T-helper 1 cell treated with Interleukin-12 subunit alpha and Interleukin-12 subunit beta and Interleukin-4 antibody, amounts not matched to agents 30 μg/mL and 1 μg/mL, for 36 hours (primary cell): ENCODE results near the gene CAMK1D.
A peak's percentile ranks its signal among the peaks of the same experiment; 100 is the strongest.

Experiments used
- H3K27ac Mint-ChIP-seq: one replicate; pipeline ENCODE4 v1.8.0; 2021; ENCODE audit warnings: mild to moderate bottlenecking, mixed read lengths
- H3K27me3 Mint-ChIP-seq: one replicate; pipeline ENCODE4 v1.8.0; 2021; ENCODE audit warnings: low read depth, mixed read lengths
- H3K36me3 Mint-ChIP-seq: one replicate; pipeline ENCODE4 v1.8.0; 2021; ENCODE audit warnings: low read depth, mixed read lengths
- H3K4me1 Mint-ChIP-seq: one replicate; pipeline ENCODE4 v1.8.0; 2021; ENCODE audit warnings: low read depth, mixed read lengths
- H3K4me3 Mint-ChIP-seq: one replicate; pipeline ENCODE4 v1.8.0; 2021; ENCODE audit warnings: mild to moderate bottlenecking, moderate library complexity, mixed read lengths
- H3K9me3 Mint-ChIP-seq: one replicate; pipeline ENCODE4 v1.8.0; 2021; ENCODE audit warnings: mixed read lengths

Gene CAMK1D

DNA sequence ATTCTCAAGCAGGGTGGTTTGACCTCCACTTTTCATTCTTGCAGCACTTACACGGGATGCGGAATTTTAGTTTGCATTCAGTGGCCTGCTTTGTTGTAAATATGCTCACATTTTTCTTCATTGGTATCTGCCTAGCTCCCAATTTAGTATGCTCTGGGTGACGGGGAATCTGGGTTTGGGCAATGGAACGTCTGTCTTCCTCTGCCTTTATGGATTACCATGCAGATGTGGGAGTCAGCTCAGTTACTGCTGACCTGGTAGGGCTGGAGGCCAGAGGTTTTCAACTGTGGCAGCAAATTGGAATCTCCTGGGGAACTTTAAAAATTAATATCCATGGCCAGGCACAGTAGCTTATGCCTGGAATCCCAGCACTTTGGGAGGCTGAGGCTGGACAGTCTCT lies 161.6 kb downstream of the CAMK1D start:
- Mint-ChIP-seq H3K9me3 (no peaks in the 10 kb centered on the region), H3K4me3 (no peak overlapping the region), H3K27me3 (peaks cover 3% of the 10 kb centered on the region), H3K36me3 (no peaks in the 10 kb centered on the region), H3K27ac (no peak overlapping the region), H3K4me1 (peaks cover 36% of the 10 kb centered on the region)

DNA sequence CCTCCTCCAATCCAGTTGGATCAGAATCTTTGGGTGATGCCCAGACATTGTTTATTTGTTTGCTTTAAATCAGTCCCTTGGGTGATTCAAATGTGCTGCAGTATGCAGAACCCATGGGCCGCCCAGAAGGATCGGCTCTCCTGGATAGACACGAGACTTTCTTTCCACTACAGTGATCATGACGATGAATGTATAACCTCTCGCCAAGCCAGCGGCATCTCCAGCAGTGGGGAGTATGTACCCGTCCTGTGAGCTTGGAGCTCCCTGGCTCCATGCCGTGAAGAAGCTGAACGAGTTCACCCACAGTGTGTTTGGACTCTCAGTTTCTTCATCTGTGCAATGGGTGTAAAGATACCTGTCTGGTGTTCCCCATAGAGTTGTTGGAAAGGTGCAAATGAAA lies 162.3 kb downstream of the CAMK1D start:
- Mint-ChIP-seq H3K27me3 (no peaks in the 10 kb centered on the region), H3K9me3 (no peaks in the 10 kb centered on the region), H3K4me3 (no peak overlapping the region), H3K36me3 (no peaks in the 10 kb centered on the region), H3K27ac (no peak overlapping the region), H3K4me1 (peaks cover 36% of the 10 kb centered on the region)

DNA sequence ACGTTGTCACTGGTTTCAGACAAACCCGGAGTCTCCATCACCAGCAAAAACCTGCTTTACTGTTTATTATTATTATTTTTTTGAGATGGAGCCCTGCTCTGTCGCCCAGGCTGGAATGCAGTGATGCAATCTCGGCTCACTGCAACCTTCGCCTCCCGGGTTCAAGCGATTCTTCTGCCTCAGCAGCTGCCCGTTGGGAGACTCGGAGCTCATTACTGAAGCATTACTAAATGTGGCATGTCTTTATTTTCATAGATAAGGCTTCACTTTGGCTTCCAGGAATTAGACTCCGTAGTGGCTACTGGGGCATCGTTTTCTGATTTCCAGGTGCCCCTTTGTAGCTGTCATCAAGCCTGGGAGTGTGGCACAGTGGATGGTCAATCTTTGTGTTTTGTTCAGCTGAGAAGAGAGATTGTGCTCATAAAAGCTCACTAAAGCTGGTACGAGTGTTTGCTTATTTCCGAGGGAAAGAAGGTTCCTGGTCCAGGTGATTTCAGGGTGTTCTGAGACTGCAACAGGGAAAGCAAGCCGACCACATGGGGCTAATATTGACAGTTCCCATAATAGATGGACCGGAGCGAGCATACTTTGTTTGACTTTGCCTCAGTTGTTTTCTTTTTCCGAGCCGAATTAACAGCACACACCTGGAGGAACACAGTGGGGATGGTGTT lies 163.1 kb downstream of the CAMK1D start:
- Mint-ChIP-seq H3K4me3 (no peak overlapping the region), H3K27me3 (no peaks in the 10 kb centered on the region), H3K27ac (no peak overlapping the region), H3K4me1 (peaks cover 30% of the 10 kb centered on the region), H3K9me3 (no peaks in the 10 kb centered on the region), H3K36me3 (no peaks in the 10 kb centered on the region)

DNA sequence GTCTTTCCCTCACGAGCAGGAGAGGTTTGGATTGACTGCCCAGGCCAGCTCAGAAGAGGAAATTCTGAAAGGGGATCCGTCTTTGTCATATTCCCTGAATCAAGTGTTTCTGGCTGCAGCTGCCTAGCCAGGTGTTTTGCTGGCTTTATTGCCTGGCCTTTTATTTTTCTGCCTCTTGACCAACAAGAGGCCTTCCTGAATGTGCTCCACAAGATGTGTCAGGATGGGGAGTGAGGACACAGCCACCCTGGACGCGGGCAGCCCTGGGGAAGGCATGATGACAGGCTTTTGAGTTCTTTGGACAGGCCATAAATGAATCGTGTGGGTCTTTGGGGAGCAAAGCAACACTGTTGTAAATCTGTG lies 163.6 kb downstream of the CAMK1D start:
- H3K4me1 Mint-ChIP-seq = peaks cover 25% of the 10 kb centered on the region
- no peaks in the 10 kb centered on the region for H3K36me3 Mint-ChIP-seq
- H3K27ac Mint-ChIP-seq = no peak overlapping the region
- no peaks in the 10 kb centered on the region for H3K9me3 Mint-ChIP-seq
- no peak overlapping the region for H3K4me3 Mint-ChIP-seq
- no peaks in the 10 kb centered on the region for H3K27me3 Mint-ChIP-seq

DNA sequence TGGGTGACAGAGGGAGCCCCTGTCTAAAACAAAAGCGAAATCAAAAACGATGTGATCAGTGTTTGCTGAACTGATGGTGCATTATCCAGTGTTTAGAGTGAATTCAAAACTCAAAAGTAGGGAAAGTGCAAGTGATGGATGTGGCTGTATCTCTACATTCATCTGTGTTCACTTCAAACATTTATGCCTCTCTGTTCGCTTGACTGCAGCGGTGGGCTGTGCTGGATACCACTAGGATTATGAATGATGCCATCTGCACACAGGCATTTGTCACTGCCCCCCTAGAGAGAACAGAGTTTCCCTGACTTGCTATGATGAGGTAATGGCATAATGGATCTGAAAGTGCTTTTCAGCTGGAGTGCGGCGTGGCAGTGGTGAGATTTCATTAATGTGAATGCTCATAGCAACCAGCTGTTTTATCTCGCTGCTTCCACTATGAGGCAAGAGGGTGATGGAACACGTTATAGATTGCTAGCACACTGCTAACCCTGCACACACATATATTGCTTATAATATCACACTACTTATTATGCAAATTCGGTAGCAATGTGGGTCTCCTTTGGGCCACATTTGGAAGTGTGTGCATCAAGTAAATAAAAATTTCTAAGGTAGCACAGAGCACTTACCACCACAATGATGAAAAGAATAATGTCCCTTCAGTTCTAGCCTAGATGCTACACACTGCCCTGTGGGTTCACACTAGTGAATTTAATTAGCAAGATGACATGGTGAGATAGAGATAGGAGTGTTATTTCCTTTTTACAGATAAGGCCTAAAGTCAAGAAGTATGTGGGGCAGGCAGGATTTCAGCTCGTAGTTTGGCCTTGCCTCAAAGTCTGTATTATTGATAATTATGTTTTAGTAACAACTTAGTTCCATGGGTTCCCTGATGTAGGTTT lies 164.7 kb downstream of the CAMK1D start:
- Mint-ChIP-seq H3K4me3 (no peak overlapping the region), H3K36me3 (no peaks in the 10 kb centered on the region), H3K27ac (no peak overlapping the region), H3K27me3 (no peaks in the 10 kb centered on the region), H3K9me3 (no peaks in the 10 kb centered on the region), H3K4me1 (peaks cover 18% of the 10 kb centered on the region)

DNA sequence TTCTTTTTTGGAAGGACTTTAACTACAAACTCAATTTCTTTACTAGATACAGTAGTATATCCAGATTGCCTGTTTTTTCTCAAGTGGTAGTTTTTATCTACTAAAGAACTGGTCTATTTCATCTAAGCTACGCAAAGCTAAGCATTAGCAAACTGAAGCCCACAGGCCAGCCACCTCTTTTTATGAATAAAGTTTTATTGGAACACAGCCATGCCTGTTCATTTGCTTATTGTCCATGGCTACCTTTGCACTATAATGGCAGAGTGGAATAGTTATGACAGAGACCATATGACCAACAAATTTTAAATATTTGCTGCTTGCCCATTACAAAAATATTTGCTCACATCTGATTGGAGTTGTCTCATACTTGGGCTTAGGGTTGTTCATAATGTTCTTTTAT lies 168.7 kb downstream of the CAMK1D start:
- Mint-ChIP-seq H3K27ac (no peak overlapping the region), H3K36me3 (no peaks in the 10 kb centered on the region), H3K9me3 (peaks cover 5% of the 10 kb centered on the region), H3K4me1 (peaks cover 6% of the 10 kb centered on the region), H3K4me3 (no peak overlapping the region), H3K27me3 (no peaks in the 10 kb centered on the region)

DNA sequence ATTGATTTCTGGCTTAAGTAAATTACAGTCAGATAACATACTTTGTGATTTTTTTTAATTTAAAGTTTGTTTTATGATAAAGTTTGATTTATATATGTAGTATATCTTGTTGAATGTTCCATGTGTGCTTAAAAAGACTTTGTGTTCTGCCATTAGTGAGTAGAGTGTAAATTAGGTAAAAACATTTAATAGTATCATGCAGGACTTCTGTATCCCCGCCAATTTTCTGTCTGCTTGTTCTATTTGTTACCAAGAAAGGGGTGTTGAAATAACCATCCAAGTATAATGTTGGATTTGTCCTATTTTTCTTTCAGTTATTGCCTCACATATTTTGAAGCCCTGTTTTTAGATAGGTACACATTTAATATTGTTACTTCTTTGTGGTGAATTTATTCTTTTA lies 172.1 kb downstream of the CAMK1D start:
- H3K4me1 Mint-ChIP-seq = peaks cover 2% of the 10 kb centered on the region
- H3K36me3 Mint-ChIP-seq = peaks cover 8% of the 10 kb centered on the region
- H3K27ac Mint-ChIP-seq = no peak overlapping the region
- H3K4me3 Mint-ChIP-seq = no peak overlapping the region
- peaks cover 4% of the 10 kb centered on the region for H3K27me3 Mint-ChIP-seq
- peaks cover 12% of the 10 kb centered on the region for H3K9me3 Mint-ChIP-seq

DNA sequence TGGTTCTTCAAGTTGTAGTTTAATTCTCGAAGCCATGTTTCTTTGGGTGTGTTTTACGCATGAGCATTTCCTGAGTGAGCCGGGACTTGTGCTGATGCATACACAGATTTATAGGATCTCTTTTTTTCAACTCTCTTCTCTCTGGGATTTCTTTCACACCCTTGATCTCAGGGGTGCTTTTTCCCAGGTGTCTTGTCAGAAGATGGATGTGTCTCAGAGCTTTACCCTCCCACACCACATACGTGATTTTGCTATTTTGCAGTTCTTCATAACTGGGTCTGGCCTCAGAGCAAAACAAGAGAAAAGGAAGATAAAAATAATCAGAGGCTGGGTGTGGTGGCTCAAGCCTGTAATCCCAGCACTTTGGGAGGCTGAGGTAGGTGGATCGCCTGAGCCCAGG lies 177.0 kb downstream of the CAMK1D start:
- H3K36me3 Mint-ChIP-seq = peaks cover 8% of the 10 kb centered on the region
- peaks cover 4% of the 10 kb centered on the region for H3K27me3 Mint-ChIP-seq
- H3K4me1 Mint-ChIP-seq = peaks cover 2% of the 10 kb centered on the region
- H3K9me3 Mint-ChIP-seq = peaks cover 12% of the 10 kb centered on the region
- H3K27ac Mint-ChIP-seq = no peak overlapping the region
- H3K4me3 Mint-ChIP-seq = no peak overlapping the region

DNA sequence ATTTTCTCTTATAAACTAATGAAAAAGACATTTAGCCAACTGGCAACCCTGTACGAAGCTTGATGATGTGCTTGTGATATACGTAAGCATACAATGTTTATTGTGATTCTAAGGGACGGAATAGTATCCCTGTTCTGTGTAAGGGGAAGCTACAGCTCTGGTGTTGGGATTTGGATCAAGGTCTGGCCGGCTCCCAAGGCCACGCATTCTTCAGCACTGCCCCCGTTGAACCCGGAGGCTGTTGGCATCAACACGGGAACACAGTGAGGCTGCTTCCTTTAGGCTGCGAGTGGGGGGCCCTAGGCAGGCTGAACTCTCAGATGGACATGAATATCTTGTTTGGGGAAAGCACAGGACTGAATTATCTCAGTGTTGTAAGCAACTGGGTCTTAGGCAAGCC lies 180.6 kb downstream of the CAMK1D start:
- Mint-ChIP-seq H3K9me3 (peaks cover 3% of the 10 kb centered on the region), H3K27ac (no peak overlapping the region), H3K27me3 (peaks cover 4% of the 10 kb centered on the region), H3K36me3 (peaks cover 5% of the 10 kb centered on the region), H3K4me1 (peaks cover 6% of the 10 kb centered on the region), H3K4me3 (no peak overlapping the region)

DNA sequence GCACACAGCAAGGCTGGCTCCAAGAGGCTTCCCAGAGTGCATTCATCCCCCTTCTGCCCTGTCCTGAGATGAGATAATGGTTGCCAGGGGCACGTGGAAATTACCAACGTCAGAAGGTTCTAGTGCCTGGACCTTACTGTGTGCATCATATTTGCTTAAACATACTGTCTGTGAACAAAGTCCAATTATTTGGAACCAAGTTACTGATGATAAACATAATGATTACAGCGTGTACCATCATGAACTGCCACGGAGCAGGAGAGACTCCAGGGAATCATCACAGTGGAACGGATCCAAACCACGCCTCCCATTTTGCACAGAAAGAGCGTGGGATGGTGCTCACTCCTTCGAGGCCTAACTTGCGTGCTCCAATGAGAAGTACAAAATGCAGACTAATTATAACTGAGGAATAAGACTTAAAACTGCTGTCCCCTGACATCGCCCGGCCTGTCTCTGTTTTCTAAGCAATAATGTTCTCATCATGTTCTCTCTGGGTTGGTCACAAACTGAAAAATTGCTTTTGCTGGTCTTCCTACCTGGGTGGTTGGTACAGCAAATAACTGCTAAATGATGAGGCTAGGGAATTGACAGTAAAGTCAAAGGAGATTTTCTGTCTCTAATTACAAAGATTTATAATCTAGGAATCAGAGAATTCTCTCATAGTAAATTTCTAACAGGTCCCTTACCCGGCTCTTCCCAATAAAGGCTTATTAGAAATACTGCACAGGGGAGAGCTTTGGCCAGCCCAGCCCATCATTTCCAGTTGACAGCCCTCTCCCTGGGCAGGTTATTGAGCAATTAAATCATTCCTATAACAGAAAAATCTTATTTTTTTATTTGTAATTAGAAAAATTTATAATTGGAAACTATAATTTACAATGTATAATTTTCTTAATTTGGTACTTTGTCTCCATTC lies 182.2 kb downstream of the CAMK1D start:
- H3K4me1 Mint-ChIP-seq = peaks cover 11% of the 10 kb centered on the region
- H3K4me3 Mint-ChIP-seq = no peak overlapping the region
- H3K9me3 Mint-ChIP-seq = no peaks in the 10 kb centered on the region
- no peak overlapping the region for H3K27ac Mint-ChIP-seq
- no peaks in the 10 kb centered on the region for H3K27me3 Mint-ChIP-seq
- no peaks in the 10 kb centered on the region for H3K36me3 Mint-ChIP-seq

DNA sequence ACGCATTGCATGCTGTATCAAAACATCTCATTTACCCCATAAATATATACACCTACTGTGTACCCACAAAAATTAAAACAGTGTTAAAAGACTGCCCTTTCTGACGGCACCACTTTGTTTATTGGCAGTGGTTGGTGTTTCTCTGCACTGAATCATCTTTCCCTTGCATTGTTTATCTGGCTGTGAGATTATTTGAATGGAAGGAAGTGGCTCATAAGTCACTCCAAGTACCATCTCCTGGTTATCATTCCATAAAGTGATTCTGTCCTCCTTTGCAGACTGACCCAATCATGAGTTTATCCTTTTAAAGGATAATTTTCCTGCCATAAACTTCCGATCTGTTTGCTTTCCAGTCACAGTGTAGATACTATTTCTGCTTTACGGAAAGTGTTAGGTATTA lies 183.8 kb downstream of the CAMK1D start:
- H3K27me3 Mint-ChIP-seq = no peaks in the 10 kb centered on the region
- H3K9me3 Mint-ChIP-seq = no peaks in the 10 kb centered on the region
- H3K4me3 Mint-ChIP-seq = no peak overlapping the region

DNA sequence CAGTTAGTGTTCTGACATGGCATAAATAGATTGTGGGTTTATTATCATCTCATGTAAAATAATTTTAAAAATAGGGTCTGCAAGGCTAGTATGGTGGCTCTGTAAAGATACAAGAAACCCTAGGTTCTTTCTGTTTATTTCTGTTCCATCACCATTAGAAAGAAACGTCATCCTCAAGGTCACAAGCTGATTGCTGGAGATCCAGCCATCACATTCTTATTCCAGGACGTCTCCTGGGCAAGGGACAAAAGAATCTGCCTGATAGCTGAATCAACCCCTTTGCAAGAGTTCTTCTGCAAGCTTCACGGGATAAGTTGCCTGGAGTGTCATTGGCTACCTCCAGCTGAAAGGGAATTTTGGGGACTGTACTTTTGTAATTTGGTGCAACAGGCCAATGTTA lies 184.4 kb downstream of the CAMK1D start:
- no peaks in the 10 kb centered on the region for H3K9me3 Mint-ChIP-seq
- H3K36me3 Mint-ChIP-seq = peaks cover 3% of the 10 kb centered on the region
- no peak overlapping the region for H3K27ac Mint-ChIP-seq
- H3K27me3 Mint-ChIP-seq = no peaks in the 10 kb centered on the region
- no peak overlapping the region for H3K4me3 Mint-ChIP-seq
- peaks cover 11% of the 10 kb centered on the region for H3K4me1 Mint-ChIP-seq

More for the DNA sequence above, 183.8 kb downstream of the CAMK1D start:
- no peak overlapping the region for H3K27ac Mint-ChIP-seq
- peaks cover under 1% of the 10 kb centered on the region for H3K36me3 Mint-ChIP-seq
- peaks cover 11% of the 10 kb centered on the region for H3K4me1 Mint-ChIP-seq

DNA sequence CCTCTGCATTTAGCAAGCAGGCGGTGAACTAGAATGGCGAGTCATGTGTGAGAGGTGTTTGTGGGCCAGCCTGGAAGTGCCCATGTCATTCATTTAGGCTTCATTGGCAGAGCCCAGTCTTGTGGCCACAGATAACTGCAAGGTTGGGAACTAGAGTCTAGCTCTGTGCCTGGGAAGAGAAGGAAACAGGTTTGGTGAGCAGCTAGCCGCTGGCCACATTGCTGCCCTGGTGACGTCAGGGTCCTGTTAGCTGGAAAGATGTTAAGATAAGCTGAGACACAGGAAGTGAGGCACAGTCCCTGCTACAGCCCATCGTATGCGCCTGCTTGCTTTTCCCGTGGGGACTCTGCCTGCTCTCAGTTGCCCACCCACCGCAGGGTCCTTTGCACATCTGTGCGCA lies 185.5 kb downstream of the CAMK1D start:
- H3K36me3 Mint-ChIP-seq = peaks cover 3% of the 10 kb centered on the region
- H3K27me3 Mint-ChIP-seq = no peaks in the 10 kb centered on the region
- no peak overlapping the region for H3K4me3 Mint-ChIP-seq
- H3K9me3 Mint-ChIP-seq = no peaks in the 10 kb centered on the region
- H3K4me1 Mint-ChIP-seq = peaks cover 11% of the 10 kb centered on the region
- peak overlapping the region; percentile 46 for H3K27ac Mint-ChIP-seq

DNA sequence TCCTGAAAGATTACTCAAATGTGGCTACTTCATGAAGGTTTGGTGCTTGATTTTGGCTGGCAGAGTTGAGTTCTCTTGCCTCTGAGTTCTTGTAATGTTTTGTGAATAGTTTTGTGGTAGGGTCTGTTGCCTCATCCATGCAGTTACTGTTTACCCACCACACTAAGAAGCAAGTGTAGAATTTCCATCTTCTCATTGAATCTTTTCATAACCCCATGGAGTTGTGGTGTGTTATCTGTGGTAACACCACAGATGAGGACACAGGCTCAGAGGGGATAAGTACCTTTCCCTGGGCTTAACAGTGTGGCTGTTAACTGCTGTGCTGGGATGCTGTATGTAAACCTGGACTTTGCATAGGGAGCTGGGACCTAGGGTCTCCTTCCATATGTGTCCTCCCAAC lies 186.3 kb downstream of the CAMK1D start:
- Mint-ChIP-seq H3K9me3 (no peaks in the 10 kb centered on the region), H3K4me3 (no peak overlapping the region), H3K27me3 (no peaks in the 10 kb centered on the region), H3K36me3 (peaks cover 3% of the 10 kb centered on the region), H3K27ac (no peak overlapping the region), H3K4me1 (peaks cover 11% of the 10 kb centered on the region)
